Muscle of arm (tissue), 12 donors: ENCODE results near the gene BPTF. TPM values are rescaled to one million over a fixed set of nuclear protein-coding genes. Genes with fewer than 3 reads are reported as not detected.
"Not testable (repeated sequence)": the region's sequence is repeated elsewhere in the genome, so short reads cannot be mapped to it uniquely, and the experiment has no call there.

Experiments used
- DNase-seq: peaks from one replicate; pipeline ENCODE4 v3.0.0-alpha.2; 2013
- polyA plus RNA-seq, 12 donors: library from polyadenylated mRNA; unstranded; fragments of 120-200 nt; gene quantifications; one replicate each; pipeline ENCODE4 v1.2.1, GENCODE V29; 2013; ENCODE audit not compliant: insufficient read length in 12 of 12

The BPTF gene
- polyA plus RNA-seq, 12 donors, result 53.5 to 137 (median 63.8) TPM; not detected in 1

GRCh38 chr17:67833946-67834631, 8.8 kb downstream of the BPTF start:
- DNase-seq, result no peak

GRCh38 chr17:67834634-67835033, 9.3 kb downstream of the BPTF start:
- DNase-seq, result no peak

GRCh38 chr17:67836205-67836987, 11.1 kb downstream of the BPTF start:
- no peak for DNase-seq

- DNase-seq, result no peak
Measured at GRCh38 chr17:67837965-67838364, 12.7 kb downstream of the BPTF start.

- DNase-seq, result no peak
Measured at GRCh38 chr17:67838538-67838937, 13.2 kb downstream of the BPTF start.

- no peak for DNase-seq
Measured at GRCh38 chr17:67841992-67842391, 16.7 kb downstream of the BPTF start.

- DNase-seq, result no peak
Measured at GRCh38 chr17:67842648-67843047, 17.3 kb downstream of the BPTF start.

- DNase-seq, result no peak
Measured at GRCh38 chr17:67845374-67845773, 20.1 kb downstream of the BPTF start.

- not testable (repeated sequence) for DNase-seq
Measured at GRCh38 chr17:67848189-67848588, 22.9 kb downstream of the BPTF start.

- not testable (repeated sequence) for DNase-seq
Measured at GRCh38 chr17:67848846-67849245, 23.5 kb downstream of the BPTF start.

GRCh38 chr17:67850991-67851631, 25.8 kb downstream of the BPTF start:
- DNase-seq, result no peak

GRCh38 chr17:67853703-67854102, 28.4 kb downstream of the BPTF start:
- no peak for DNase-seq

- DNase-seq, result no peak
Measured at GRCh38 chr17:67854378-67854777, 29.1 kb downstream of the BPTF start.

- DNase-seq, result no peak
Measured at GRCh38 chr17:67855504-67856324, 30.4 kb downstream of the BPTF start.

- not testable (repeated sequence) for DNase-seq
Measured at GRCh38 chr17:67856402-67856801, 31.1 kb downstream of the BPTF start.

GRCh38 chr17:67862614-67863217, 37.4 kb downstream of the BPTF start:
- no peak for DNase-seq

GRCh38 chr17:67863624-67864247, 38.4 kb downstream of the BPTF start:
- no peak for DNase-seq

- DNase-seq, result no peak
Measured at GRCh38 chr17:67865438-67865837, 40.1 kb downstream of the BPTF start.

GRCh38 chr17:67867591-67867990, 42.3 kb downstream of the BPTF start:
- no peak for DNase-seq

GRCh38 chr17:67868176-67868575, 42.9 kb downstream of the BPTF start:
- DNase-seq, result no peak

GRCh38 chr17:67879662-67880061, 54.4 kb downstream of the BPTF start:
- no peak for DNase-seq
